ENCODE results near the gene DCAF11. TPM values are rescaled to one million over a fixed set of nuclear protein-coding genes. Genes with fewer than 3 reads are reported as not detected.

Gene DCAF11
- total RNA-seq, 2 experiments from 2014 or later = 85.6 to 91.8 TPM

- peak overlapping the region; percentile 72 for H3K4me3 Mint-ChIP-seq
- no peaks in the 10 kb centered on the region for H3K27me3 Mint-ChIP-seq
- ChIA-PET CTCF (interaction anchor here (0.8 to 6.1 kb wide), 12 partner anchors 11 to 166 kb away, joined by 3 to 93 read pairs (median 7); partner anchors contain the start of genes CPNE6, IRF9 and PCK2), POLR2A (interaction anchor here (0.6 to 3.8 kb wide), 9 partner anchors 9 to 229 kb away, joined by 3 to 30 read pairs (median 4); partner anchors contain the start of genes CARMIL3, DCAF11, NRL and PCK2)
- DNase-seq = peak; percentile 85
- intact Hi-C loops (cut with micrococcal nuclease) = loop anchor here (1.0 kb wide), 1 partner anchor 13 kb away; the partner anchor contains the start of gene PCK2
- H3K36me3 Mint-ChIP-seq = no peaks in the 10 kb centered on the region
- H3K9me3 Mint-ChIP-seq = no peaks in the 10 kb centered on the region
- H3K27ac Mint-ChIP-seq = peak overlapping the region; percentile 49
- H3K4me1 Mint-ChIP-seq (ENCODE audit: low read depth) = peaks cover 16% of the 10 kb centered on the region
These were observed 33.5 kb upstream of the DCAF11 start for GRCh38 chr14:24080888-24081738.

GRCh38 chr14:24081739-24082211 is 32.8 kb upstream of the DCAF11 start:
- DNase-seq = no peak
- peak overlapping the region; percentile 65 for H3K4me3 Mint-ChIP-seq
- intact Hi-C loops (cut with micrococcal nuclease) = loop anchor here (1.0 kb wide), 1 partner anchor 13 kb away; the partner anchor contains the start of gene PCK2
- H3K36me3 Mint-ChIP-seq = no peaks in the 10 kb centered on the region
- H3K27ac Mint-ChIP-seq = no peak overlapping the region
- no peaks in the 10 kb centered on the region for H3K27me3 Mint-ChIP-seq
- ChIA-PET CTCF (interaction anchor here (1.0 to 6.1 kb wide), 8 partner anchors 11 to 79 kb away, joined by 3 to 93 read pairs (median 10); partner anchors contain the start of genes CPNE6, IRF9 and PCK2), POLR2A (interaction anchor here (1.1 to 3.8 kb wide), 6 partner anchors 9 to 33 kb away, joined by 4 to 30 read pairs (median 6); partner anchors contain the start of genes DCAF11, NRL and PCK2)
- H3K4me1 Mint-ChIP-seq (ENCODE audit: low read depth) = peaks cover 16% of the 10 kb centered on the region
- H3K9me3 Mint-ChIP-seq = no peaks in the 10 kb centered on the region

GRCh38 chr14:24082411-24083080 is 32.0 kb upstream of the DCAF11 start:
- Mint-ChIP-seq H3K36me3 (no peaks in the 10 kb centered on the region), H3K9me3 (no peaks in the 10 kb centered on the region), H3K27ac (peak overlapping the region; percentile 11), H3K27me3 (no peaks in the 10 kb centered on the region), H3K4me3 (peak overlapping the region; percentile 65), H3K4me1 (ENCODE audit: low read depth) (peaks cover 16% of the 10 kb centered on the region)
- intact Hi-C loops (cut with micrococcal nuclease) = no loop called here
- no peak for DNase-seq
- POLR2A ChIA-PET = interaction anchor here (1.4 to 3.8 kb wide), 4 partner anchors 12 to 32 kb away, joined by 5 to 30 read pairs (median 10); partner anchors contain the start of genes DCAF11, NRL and PCK2
- CTCF ChIA-PET = interaction anchor here (2.6 to 6.1 kb wide), 4 partner anchors 10 to 26 kb away, joined by 10 to 93 read pairs (median 30); partner anchors contain the start of genes CPNE6 and PCK2

- Mint-ChIP-seq H3K36me3 (no peaks in the 10 kb centered on the region), H3K9me3 (no peaks in the 10 kb centered on the region), H3K4me3 (no peak overlapping the region), H3K27me3 (no peaks in the 10 kb centered on the region), H3K4me1 (ENCODE audit: low read depth) (peaks cover 16% of the 10 kb centered on the region), H3K27ac (no peak overlapping the region)
- intact Hi-C loops (cut with micrococcal nuclease) = no loop called here
- DNase-seq = no peak
- ChIA-PET CTCF (interaction anchor here (2.4 to 6.1 kb wide), 3 partner anchors 9 to 25 kb away, joined by 11 to 93 read pairs (median 14); partner anchors contain the start of gene PCK2), POLR2A (no interaction called here)
These were observed 31.1 kb upstream of the DCAF11 start for GRCh38 chr14:24083462-24083861.

- intact Hi-C loops (cut with micrococcal nuclease) = no loop called here
- ChIA-PET CTCF (interaction anchor here (0.6 to 2.4 kb wide), 3 partner anchors 8 to 26 kb away, joined by 3 to 14 read pairs (median 3); no protein-coding TSS in a partner anchor), POLR2A (interaction anchor here (1.4 kb wide), 1 partner anchor 9 kb away, joined by 5 read pairs; the partner anchor contains the start of gene PCK2)
- H3K4me3 Mint-ChIP-seq = no peak overlapping the region
- no peak for DNase-seq
- no peaks in the 10 kb centered on the region for H3K27me3 Mint-ChIP-seq
- no peak overlapping the region for H3K27ac Mint-ChIP-seq
- H3K9me3 Mint-ChIP-seq = no peaks in the 10 kb centered on the region
- no peaks in the 10 kb centered on the region for H3K36me3 Mint-ChIP-seq
- H3K4me1 Mint-ChIP-seq (ENCODE audit: low read depth) = peaks cover 16% of the 10 kb centered on the region
These were observed 30.1 kb upstream of the DCAF11 start for GRCh38 chr14:24084440-24084839.

GRCh38 chr14:24085215-24085614 is 29.4 kb upstream of the DCAF11 start:
- H3K36me3 Mint-ChIP-seq = no peaks in the 10 kb centered on the region
- H3K4me3 Mint-ChIP-seq = no peak overlapping the region
- H3K27ac Mint-ChIP-seq = no peak overlapping the region
- ChIA-PET CTCF (interaction anchor here (2.4 kb wide), 1 partner anchor 27 kb away, joined by 14 read pairs; no protein-coding TSS in a partner anchor), POLR2A (interaction anchor here (1.4 kb wide), 1 partner anchor 8 kb away, joined by 5 read pairs; the partner anchor contains the start of gene PCK2)
- DNase-seq = no peak
- no peaks in the 10 kb centered on the region for H3K27me3 Mint-ChIP-seq
- H3K4me1 Mint-ChIP-seq (ENCODE audit: low read depth) = peaks cover 12% of the 10 kb centered on the region
- H3K9me3 Mint-ChIP-seq = no peaks in the 10 kb centered on the region
- intact Hi-C loops (cut with micrococcal nuclease) = no loop called here

GRCh38 chr14:24086193-24086955 is 28.2 kb upstream of the DCAF11 start:
- Mint-ChIP-seq H3K4me1 (ENCODE audit: low read depth) (peaks cover 8% of the 10 kb centered on the region), H3K27me3 (no peaks in the 10 kb centered on the region), H3K4me3 (no peak overlapping the region), H3K9me3 (no peaks in the 10 kb centered on the region), H3K36me3 (no peaks in the 10 kb centered on the region), H3K27ac (no peak overlapping the region)
- POLR2A ChIA-PET = no interaction called here
- intact Hi-C loops (cut with micrococcal nuclease) = no loop called here
- no peak for DNase-seq
- CTCF ChIA-PET = interaction anchor here (0.8 to 1.4 kb wide), 3 partner anchors 22 to 83 kb away, joined by 3 to 9 read pairs (median 5); no protein-coding TSS in a partner anchor

- POLR2A ChIA-PET = no interaction called here
- CTCF ChIA-PET = interaction anchor here (1.4 kb wide), 1 partner anchor 29 kb away, joined by 9 read pairs; no protein-coding TSS in a partner anchor
- Mint-ChIP-seq H3K36me3 (no peaks in the 10 kb centered on the region), H3K27ac (no peak overlapping the region), H3K27me3 (no peaks in the 10 kb centered on the region), H3K4me1 (ENCODE audit: low read depth) (peaks cover 4% of the 10 kb centered on the region), H3K4me3 (no peak overlapping the region), H3K9me3 (no peaks in the 10 kb centered on the region)
- DNase-seq = no peak
- intact Hi-C loops (cut with micrococcal nuclease) = no loop called here
These were observed 27.6 kb upstream of the DCAF11 start for GRCh38 chr14:24087004-24087403.

GRCh38 chr14:24088095-24088494 is 26.5 kb upstream of the DCAF11 start:
- DNase-seq = no peak
- no peaks in the 10 kb centered on the region for H3K9me3 Mint-ChIP-seq
- no peak overlapping the region for H3K27ac Mint-ChIP-seq
- ChIA-PET CTCF (interaction anchor here (0.6 to 12.3 kb wide), 3 partner anchors 14 to 29 kb away, joined by 3 to 458 read pairs (median 241); no protein-coding TSS in a partner anchor), POLR2A (no interaction called here)
- no peak overlapping the region for H3K4me3 Mint-ChIP-seq
- H3K36me3 Mint-ChIP-seq = no peaks in the 10 kb centered on the region
- intact Hi-C loops (cut with micrococcal nuclease) = no loop called here
- H3K4me1 Mint-ChIP-seq (ENCODE audit: low read depth) = peaks cover 7% of the 10 kb centered on the region
- H3K27me3 Mint-ChIP-seq = no peaks in the 10 kb centered on the region

GRCh38 chr14:24089890-24090289 is 24.7 kb upstream of the DCAF11 start:
- H3K4me3 Mint-ChIP-seq = no peak overlapping the region
- H3K9me3 Mint-ChIP-seq = no peaks in the 10 kb centered on the region
- peaks cover 15% of the 10 kb centered on the region for H3K4me1 Mint-ChIP-seq (ENCODE audit: low read depth)
- no peaks in the 10 kb centered on the region for H3K27me3 Mint-ChIP-seq
- no peak overlapping the region for H3K27ac Mint-ChIP-seq
- DNase-seq = no peak
- ChIA-PET POLR2A (interaction anchor here (1.3 to 1.5 kb wide), 2 partner anchors 8 to 32 kb away, joined by 4 to 9 read pairs; no protein-coding TSS in a partner anchor), CTCF (interaction anchor here (0.5 to 12.3 kb wide), 24 partner anchors 9 to 1201 kb away, joined by 3 to 458 read pairs (median 6); partner anchors contain the start of genes CARMIL3, CPNE6, DHRS4L2 and IRF9)
- intact Hi-C loops (cut with micrococcal nuclease) = loop anchor here (1.0 to 10.0 kb wide), 4 partner anchors 32 to 207 kb away; partner anchors contain the start of genes DHRS1, DHRS4L2 and NOP9
- H3K36me3 Mint-ChIP-seq = peaks cover under 1% of the 10 kb centered on the region
